ENCODE data around the gene CSRNP3. TPM values are rescaled to one million over a fixed set of nuclear protein-coding genes. Genes with fewer than 3 reads are reported as not detected.

The CSRNP3 gene
- total RNA-seq, 1 experiment from 2014 or later, result 0.41 TPM

GRCh38 chr2:165472922-165473321, 3.4 kb downstream of the CSRNP3 start:
- POLR2A ChIA-PET (ENCODE audit: unreplicated experiment), result no interaction called here
- H3K79me2 ChIP-seq (ENCODE audit: low read depth), result no peaks in the 10 kb centered on the region
- H3K4me2 ChIP-seq, result no peak overlapping the region
- H3K27ac ChIP-seq, result no peak overlapping the region
- CTCF ChIA-PET, result no interaction called here
- no TSS peak for BruUV-seq (replicated peaks)
- H3K36me3 ChIP-seq (ENCODE audit: low read depth), result no peaks in the 10 kb centered on the region
- TF ChIP-seq CTCF (conservative IDR thresholded peaks at IDR 0.05) (no peak), EZH2 (IDR thresholded peaks at IDR 0.05; ENCODE audit: low read depth) (no peak)
- no peak for DNase-seq
- intact Hi-C loops (cut with micrococcal nuclease; ENCODE audit: unreplicated experiment), result no loop called here
- no peaks in the 10 kb centered on the region for H3K9me3 ChIP-seq (ENCODE audit: insufficient read depth, low read depth)
- no peak overlapping the region for H2AFZ ChIP-seq
- no peak overlapping the region for H3K4me3 ChIP-seq
- no peaks in the 10 kb centered on the region for H3K4me1 ChIP-seq (replicated peaks; ENCODE audit: insufficient read depth)
- H3K9me2 ChIP-seq (ENCODE audit: insufficient read depth), result no peaks in the 10 kb centered on the region
- no peaks in the 10 kb centered on the region for H3K27me3 ChIP-seq (ENCODE audit: insufficient read depth, low read depth)
- no peaks in the 10 kb centered on the region for H3F3A ChIP-seq (ENCODE audit: insufficient read depth, low read depth)
- H4K20me1 ChIP-seq (ENCODE audit: insufficient read depth), result no peaks in the 10 kb centered on the region

GRCh38 chr2:165474619-165475276, 5.2 kb downstream of the CSRNP3 start:
- ChIA-PET POLR2A (ENCODE audit: unreplicated experiment) (no interaction called here), CTCF (no interaction called here)
- BruUV-seq (replicated peaks), result no TSS peak
- H3K27me3 ChIP-seq (ENCODE audit: insufficient read depth, low read depth), result no peaks in the 10 kb centered on the region
- H3K9me3 ChIP-seq (ENCODE audit: insufficient read depth, low read depth), result no peaks in the 10 kb centered on the region
- H3K9me2 ChIP-seq (ENCODE audit: insufficient read depth), result no peaks in the 10 kb centered on the region
- no peaks in the 10 kb centered on the region for H4K20me1 ChIP-seq (ENCODE audit: insufficient read depth)
- TF ChIP-seq CTCF (conservative IDR thresholded peaks at IDR 0.05) (no peak), EZH2 (IDR thresholded peaks at IDR 0.05; ENCODE audit: low read depth) (no peak)
- no peak for DNase-seq
- no peaks in the 10 kb centered on the region for H3F3A ChIP-seq (ENCODE audit: insufficient read depth, low read depth)
- H3K36me3 ChIP-seq (ENCODE audit: low read depth), result no peaks in the 10 kb centered on the region
- no peak overlapping the region for H3K4me2 ChIP-seq
- H2AFZ ChIP-seq, result no peak overlapping the region
- no peaks in the 10 kb centered on the region for H3K79me2 ChIP-seq (ENCODE audit: low read depth)
- no peak overlapping the region for H3K4me3 ChIP-seq
- intact Hi-C loops (cut with micrococcal nuclease; ENCODE audit: unreplicated experiment), result no loop called here
- no peak overlapping the region for H3K27ac ChIP-seq
- H3K4me1 ChIP-seq (replicated peaks; ENCODE audit: insufficient read depth), result no peaks in the 10 kb centered on the region

- ChIA-PET POLR2A (ENCODE audit: unreplicated experiment) (no interaction called here), CTCF (no interaction called here)
- H3K9me2 ChIP-seq (ENCODE audit: insufficient read depth), result no peaks in the 10 kb centered on the region
- no peaks in the 10 kb centered on the region for H3K36me3 ChIP-seq (ENCODE audit: low read depth)
- no TSS peak for BruUV-seq (replicated peaks)
- no peak overlapping the region for H3K27ac ChIP-seq
- no peak overlapping the region for H3K4me2 ChIP-seq
- TF ChIP-seq EZH2 (IDR thresholded peaks at IDR 0.05; ENCODE audit: low read depth) (no peak), CTCF (conservative IDR thresholded peaks at IDR 0.05) (no peak)
- no peaks in the 10 kb centered on the region for H3K79me2 ChIP-seq (ENCODE audit: low read depth)
- DNase-seq, result no peak
- no peak overlapping the region for H3K4me3 ChIP-seq
- H2AFZ ChIP-seq, result no peak overlapping the region
- H3K27me3 ChIP-seq (ENCODE audit: insufficient read depth, low read depth), result no peaks in the 10 kb centered on the region
- no peaks in the 10 kb centered on the region for H3K9me3 ChIP-seq (ENCODE audit: insufficient read depth, low read depth)
- H3K4me1 ChIP-seq (replicated peaks; ENCODE audit: insufficient read depth), result no peaks in the 10 kb centered on the region
- H4K20me1 ChIP-seq (ENCODE audit: insufficient read depth), result no peaks in the 10 kb centered on the region
- intact Hi-C loops (cut with micrococcal nuclease; ENCODE audit: unreplicated experiment), result no loop called here
- no peaks in the 10 kb centered on the region for H3F3A ChIP-seq (ENCODE audit: insufficient read depth, low read depth)
Observed at GRCh38 chr2:165475277-165476004, 5.9 kb downstream of the CSRNP3 start.
